ENCODE results near the gene TBL1X. TPM values are rescaled to one million over a fixed set of nuclear protein-coding genes. Genes with fewer than 3 reads are reported as not detected.

TBL1X gene
- total and polyA plus RNA-seq, 2 donors: 19.8 to 26.1 TPM

DNA sequence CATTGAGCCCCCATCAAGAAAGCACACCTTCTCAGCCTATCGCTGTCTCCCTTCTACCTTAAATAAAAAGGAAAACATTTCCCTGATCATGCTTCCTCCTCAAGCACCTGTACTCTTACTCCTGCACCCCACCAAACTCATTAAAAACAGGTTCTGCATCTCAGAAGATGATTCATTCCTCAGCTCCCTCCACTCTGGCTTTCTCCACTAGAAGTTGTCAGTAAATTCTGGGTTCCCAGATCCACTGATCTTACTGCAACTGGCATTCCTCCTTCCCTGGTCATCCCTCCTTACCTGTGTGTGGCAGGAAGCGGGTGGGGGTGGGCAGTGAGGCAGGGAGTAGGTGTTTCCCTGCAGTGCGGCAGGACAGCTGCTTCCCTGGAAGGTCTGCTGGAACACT is 192.0 kb downstream of the TBL1X start:
- 56% methylated on average over 3 of the region's 3 CpGs for WGBS
- Histone ChIP-seq H3K36me3 (ENCODE audit: insufficient read depth) (peaks cover 2% of the 10 kb centered on the region), H3K27ac (ENCODE audit: low read depth) (no peak overlapping the region), H3K4me3 (ENCODE audit: low read depth, low read length) (no peak overlapping the region), H3K4me1 (ENCODE audit: insufficient read depth) (no peaks in the 10 kb centered on the region)
- no peak for DNase-seq (ENCODE audit: extremely low spot score)

DNA sequence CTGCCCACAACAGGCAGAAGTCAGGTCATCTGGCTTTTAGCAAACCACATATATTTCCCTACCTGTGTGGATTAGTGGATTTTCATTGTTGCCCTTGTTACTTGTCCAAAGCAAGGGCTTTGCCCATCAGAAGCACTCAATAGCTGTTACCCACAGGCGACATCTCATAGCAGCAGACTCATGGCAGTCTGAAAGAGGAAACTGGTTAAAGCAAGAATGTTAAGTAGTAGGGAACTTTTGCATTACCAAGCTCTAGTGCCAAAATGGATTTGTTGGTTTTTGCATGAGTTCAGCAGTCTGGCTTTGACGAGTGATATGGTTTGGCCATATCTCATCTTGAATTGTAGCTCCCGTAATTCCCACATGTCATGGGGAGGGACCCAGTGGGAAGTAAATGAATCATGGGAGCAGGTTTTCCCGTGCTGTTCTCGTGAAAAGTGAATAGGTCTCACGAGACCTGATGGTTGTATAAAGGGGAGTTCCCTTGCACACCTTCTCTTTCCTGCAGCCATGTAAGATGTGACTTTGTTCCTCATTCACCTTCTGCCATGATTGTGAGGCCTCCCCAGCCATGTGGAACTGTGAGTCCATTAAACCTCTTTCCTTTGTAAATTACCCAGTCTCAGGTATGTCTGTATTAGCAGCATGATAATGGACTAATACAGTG is 192.9 kb downstream of the TBL1X start:
- H3K4me3 ChIP-seq (ENCODE audit: low read depth, low read length): no peak overlapping the region
- H3K36me3 ChIP-seq (ENCODE audit: insufficient read depth): peaks cover 2% of the 10 kb centered on the region
- DNase-seq (ENCODE audit: extremely low spot score): no peak
- H3K27ac ChIP-seq (ENCODE audit: low read depth): no peak overlapping the region
- 96% methylated on average over 6 of the region's 6 CpGs for WGBS
- no peaks in the 10 kb centered on the region for H3K4me1 ChIP-seq (ENCODE audit: insufficient read depth)

DNA sequence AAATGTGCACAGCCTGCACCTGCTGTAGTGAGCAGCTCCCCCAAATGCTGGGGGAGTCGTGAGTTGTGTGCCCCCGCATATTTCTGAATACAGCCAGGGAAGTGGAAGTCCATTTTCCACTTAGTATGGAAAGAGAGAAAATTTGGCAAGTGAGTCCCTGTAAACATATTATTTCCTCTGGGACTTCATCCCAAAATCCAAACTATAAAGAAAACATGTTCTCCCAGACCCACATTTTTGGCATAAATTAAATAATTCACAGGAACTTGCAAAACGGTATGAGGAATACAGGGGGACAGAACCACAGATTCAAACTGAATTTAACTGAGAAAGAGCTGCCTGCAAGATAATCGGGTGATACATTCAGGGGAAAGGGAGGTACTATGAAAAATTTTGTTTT is 193.6 kb downstream of the TBL1X start:
- no peaks in the 10 kb centered on the region for H3K4me1 ChIP-seq (ENCODE audit: insufficient read depth)
- 48% methylated on average over 4 of the region's 4 CpGs for WGBS
- no peak overlapping the region for H3K27ac ChIP-seq (ENCODE audit: low read depth)
- DNase-seq (ENCODE audit: extremely low spot score): no peak
- no peak overlapping the region for H3K4me3 ChIP-seq (ENCODE audit: low read depth, low read length)
- H3K36me3 ChIP-seq (ENCODE audit: insufficient read depth): peaks cover 2% of the 10 kb centered on the region

GRCh38 chrX:9659571-9660195 is 194.8 kb downstream of the TBL1X start:
- whole genome bisulfite sequencing: 60% methylated on average over 17 of the region's 17 CpGs
- Histone ChIP-seq H3K36me3 (ENCODE audit: insufficient read depth) (no peaks in the 10 kb centered on the region), H3K4me1 (ENCODE audit: insufficient read depth) (no peaks in the 10 kb centered on the region), H3K27ac (ENCODE audit: low read depth) (no peak overlapping the region), H3K4me3 (ENCODE audit: low read depth, low read length) (no peak overlapping the region)
- DNase-seq (ENCODE audit: extremely low spot score): no peak

- Histone ChIP-seq H3K4me1 (ENCODE audit: insufficient read depth) (no peaks in the 10 kb centered on the region), H3K4me3 (ENCODE audit: low read depth, low read length) (no peak overlapping the region), H3K36me3 (ENCODE audit: insufficient read depth) (no peaks in the 10 kb centered on the region), H3K27ac (ENCODE audit: low read depth) (no peak overlapping the region)
- 76% methylated on average over 4 of the region's 4 CpGs for WGBS
- DNase-seq (ENCODE audit: extremely low spot score): no peak
These were observed 197.3 kb downstream of the TBL1X start for GRCh38 chrX:9662148-9662547.

GRCh38 chrX:9663216-9663615 is 198.4 kb downstream of the TBL1X start:
- H3K4me3 ChIP-seq (ENCODE audit: low read depth, low read length): no peak overlapping the region
- no peak for DNase-seq (ENCODE audit: extremely low spot score)
- no peak overlapping the region for H3K27ac ChIP-seq (ENCODE audit: low read depth)
- H3K36me3 ChIP-seq (ENCODE audit: insufficient read depth): no peaks in the 10 kb centered on the region
- 98% methylated on average over 6 of the region's 6 CpGs for WGBS
- H3K4me1 ChIP-seq (ENCODE audit: insufficient read depth): no peaks in the 10 kb centered on the region

DNA sequence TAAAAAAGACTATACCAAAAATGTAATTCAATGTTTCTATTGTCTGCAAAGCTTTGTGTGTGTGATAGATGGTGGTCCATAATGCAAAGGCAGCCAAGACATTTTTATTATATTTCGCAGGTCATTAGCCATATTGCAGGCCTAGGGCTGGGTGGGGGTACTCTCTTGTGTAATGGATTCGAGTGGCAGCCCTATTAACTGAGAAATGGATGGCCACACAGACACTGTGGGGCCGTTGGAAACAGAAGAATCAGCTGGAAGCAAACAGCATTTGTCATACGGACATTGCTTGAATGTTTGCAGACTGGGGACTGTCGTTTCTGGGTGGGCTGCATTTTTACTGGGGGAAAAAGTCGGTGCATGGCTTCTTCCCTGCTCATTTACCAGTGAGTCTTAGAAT is 199.4 kb downstream of the TBL1X start:
- H3K27ac ChIP-seq (ENCODE audit: low read depth): no peak overlapping the region
- no peaks in the 10 kb centered on the region for H3K36me3 ChIP-seq (ENCODE audit: insufficient read depth)
- 75% methylated on average over 6 of the region's 6 CpGs for WGBS
- no peak for DNase-seq (ENCODE audit: extremely low spot score)
- H3K4me3 ChIP-seq (ENCODE audit: low read depth, low read length): no peak overlapping the region
- H3K4me1 ChIP-seq (ENCODE audit: insufficient read depth): no peaks in the 10 kb centered on the region

GRCh38 chrX:9665113-9665512 is 200.3 kb downstream of the TBL1X start:
- Histone ChIP-seq H3K4me3 (ENCODE audit: low read depth, low read length) (no peak overlapping the region), H3K36me3 (ENCODE audit: insufficient read depth) (no peaks in the 10 kb centered on the region), H3K4me1 (ENCODE audit: insufficient read depth) (no peaks in the 10 kb centered on the region), H3K27ac (ENCODE audit: low read depth) (no peak overlapping the region)
- WGBS: 56% methylated on average over 4 of the region's 4 CpGs
- no peak for DNase-seq (ENCODE audit: extremely low spot score)

DNA sequence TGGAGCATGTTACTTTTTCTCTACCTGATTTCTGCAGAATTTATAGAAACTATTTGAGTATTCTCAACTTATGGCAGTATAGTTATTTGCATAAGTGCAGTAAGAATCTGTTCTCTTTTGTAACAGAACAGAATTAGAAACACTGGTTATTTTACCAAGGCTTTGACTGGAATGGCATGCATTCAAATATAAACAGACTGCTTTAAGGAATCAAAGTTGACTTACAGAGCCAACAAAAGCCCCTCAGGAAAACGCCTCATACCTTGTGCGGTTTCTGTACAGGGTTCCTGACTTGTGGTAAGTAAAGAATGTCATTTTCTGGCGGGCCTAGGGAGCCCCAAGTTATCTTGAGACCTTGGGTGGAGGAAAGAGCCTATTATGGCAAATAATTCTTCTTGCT is 203.7 kb downstream of the TBL1X start:
- H3K4me1 ChIP-seq (ENCODE audit: insufficient read depth): no peaks in the 10 kb centered on the region
- 19% methylated on average over 3 of the region's 3 CpGs for WGBS
- no peak overlapping the region for H3K27ac ChIP-seq (ENCODE audit: low read depth)
- DNase-seq (ENCODE audit: extremely low spot score): no peak
- H3K36me3 ChIP-seq (ENCODE audit: insufficient read depth): no peaks in the 10 kb centered on the region
- H3K4me3 ChIP-seq (ENCODE audit: low read depth, low read length): no peak overlapping the region

DNA sequence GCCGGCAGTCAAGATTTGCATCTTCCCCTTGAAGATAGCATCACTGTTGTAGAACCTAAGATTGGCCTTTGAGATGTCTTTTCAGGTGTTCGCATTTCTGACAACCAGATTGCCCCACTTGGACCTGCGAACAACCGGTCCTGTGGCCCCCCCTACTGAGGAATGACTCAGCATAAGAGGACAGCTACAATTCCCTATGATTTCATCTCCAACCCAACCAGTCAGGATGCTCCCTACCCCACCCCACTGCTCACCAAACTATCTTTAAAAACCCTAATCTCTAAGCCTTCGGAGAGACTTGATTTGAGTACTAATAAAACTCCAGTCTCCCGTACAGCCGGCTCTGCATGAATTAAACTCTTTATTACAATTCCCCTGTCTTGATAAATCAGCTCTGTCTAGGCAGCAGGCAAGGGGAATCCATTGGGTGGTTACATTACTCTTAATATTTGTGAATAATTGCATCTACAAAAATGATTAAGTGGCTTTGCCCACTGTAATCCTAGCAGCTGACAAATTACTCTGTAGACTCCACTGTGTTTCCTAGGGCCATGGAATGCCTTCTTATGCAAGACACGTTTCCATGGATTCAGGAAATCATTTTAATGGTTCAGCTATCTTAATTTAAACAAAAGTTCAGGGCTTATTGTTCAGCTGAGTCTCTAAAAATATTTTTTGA is 205.4 kb downstream of the TBL1X start:
- Histone ChIP-seq H3K4me3 (ENCODE audit: low read depth, low read length) (no peak overlapping the region), H3K27ac (ENCODE audit: low read depth) (no peak overlapping the region), H3K36me3 (ENCODE audit: insufficient read depth) (no peaks in the 10 kb centered on the region), H3K4me1 (ENCODE audit: insufficient read depth) (no peaks in the 10 kb centered on the region)
- DNase-seq (ENCODE audit: extremely low spot score): no peak
- 45% methylated on average over 8 of the region's 8 CpGs for WGBS

GRCh38 chrX:9671998-9672397 is 207.1 kb downstream of the TBL1X start:
- DNase-seq (ENCODE audit: extremely low spot score): no peak
- Histone ChIP-seq H3K27ac (ENCODE audit: low read depth) (no peak overlapping the region), H3K4me1 (ENCODE audit: insufficient read depth) (no peaks in the 10 kb centered on the region), H3K36me3 (ENCODE audit: insufficient read depth) (no peaks in the 10 kb centered on the region), H3K4me3 (ENCODE audit: low read depth, low read length) (no peak overlapping the region)
- WGBS: 89% methylated on average over 3 of the region's 3 CpGs

DNA sequence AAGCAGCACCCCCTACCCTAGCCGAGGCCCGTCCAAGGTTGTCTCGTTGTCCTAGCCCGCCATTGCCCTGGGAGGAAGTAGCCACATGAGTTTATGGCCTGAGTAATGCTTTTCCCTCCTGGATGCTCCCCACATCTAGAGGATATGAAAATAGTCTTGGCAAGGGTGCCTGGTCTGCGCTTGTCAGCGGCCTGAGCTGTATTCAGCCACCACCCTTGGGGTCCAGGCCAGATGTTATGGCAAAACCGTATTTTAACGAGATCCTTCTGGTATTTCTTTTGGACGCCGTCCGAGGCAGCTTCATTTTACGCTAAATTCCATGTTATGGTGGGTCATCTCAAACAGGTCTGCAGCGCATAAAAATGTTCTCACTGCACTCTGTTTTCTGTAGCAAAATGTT is 211.4 kb downstream of the TBL1X start:
- Histone ChIP-seq H3K27ac (ENCODE audit: low read depth) (no peak overlapping the region), H3K36me3 (ENCODE audit: insufficient read depth) (no peaks in the 10 kb centered on the region), H3K4me1 (ENCODE audit: insufficient read depth) (no peaks in the 10 kb centered on the region), H3K4me3 (ENCODE audit: low read depth, low read length) (no peak overlapping the region)
- 23% methylated on average over 13 of the region's 13 CpGs for WGBS
- DNase-seq (ENCODE audit: extremely low spot score): no peak

DNA sequence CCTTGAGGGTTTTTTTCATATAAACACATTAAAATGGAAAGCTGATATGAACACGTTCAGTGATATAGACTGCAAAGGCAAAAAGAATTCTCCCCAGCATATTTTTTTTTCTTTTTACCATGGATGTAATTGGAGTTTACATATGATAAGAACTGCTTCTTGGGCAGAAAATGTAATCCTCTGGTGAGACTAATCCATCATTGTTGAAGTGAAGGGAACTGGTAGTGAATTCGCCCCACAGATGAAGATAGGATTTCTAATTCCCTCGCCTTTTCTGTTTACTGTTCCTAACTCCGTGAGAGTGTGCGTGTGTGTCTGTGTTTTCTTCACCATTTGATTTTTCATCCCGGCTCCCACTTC is 211.9 kb downstream of the TBL1X start:
- no peak overlapping the region for H3K4me3 ChIP-seq (ENCODE audit: low read depth, low read length)
- no peak for DNase-seq (ENCODE audit: extremely low spot score)
- H3K27ac ChIP-seq (ENCODE audit: low read depth): peak overlapping the region; percentile 23
- H3K4me1 ChIP-seq (ENCODE audit: insufficient read depth): no peaks in the 10 kb centered on the region
- no peaks in the 10 kb centered on the region for H3K36me3 ChIP-seq (ENCODE audit: insufficient read depth)
- WGBS: 38% methylated on average over 6 of the region's 6 CpGs

- no peaks in the 10 kb centered on the region for H3K4me1 ChIP-seq (ENCODE audit: insufficient read depth)
- WGBS: 50% methylated on average over 7 of the region's 7 CpGs
- no peaks in the 10 kb centered on the region for H3K36me3 ChIP-seq (ENCODE audit: insufficient read depth)
- peak overlapping the region; percentile 23 for H3K27ac ChIP-seq (ENCODE audit: low read depth)
- H3K4me3 ChIP-seq (ENCODE audit: low read depth, low read length): no peak overlapping the region
- DNase-seq (ENCODE audit: extremely low spot score): no peak
These were observed 212.4 kb downstream of the TBL1X start for GRCh38 chrX:9677098-9677739.

Data from urinary bladder (tissue), 4 donors.